ENCODE results near the gene JAK2.

The JAK2 gene

DNA sequence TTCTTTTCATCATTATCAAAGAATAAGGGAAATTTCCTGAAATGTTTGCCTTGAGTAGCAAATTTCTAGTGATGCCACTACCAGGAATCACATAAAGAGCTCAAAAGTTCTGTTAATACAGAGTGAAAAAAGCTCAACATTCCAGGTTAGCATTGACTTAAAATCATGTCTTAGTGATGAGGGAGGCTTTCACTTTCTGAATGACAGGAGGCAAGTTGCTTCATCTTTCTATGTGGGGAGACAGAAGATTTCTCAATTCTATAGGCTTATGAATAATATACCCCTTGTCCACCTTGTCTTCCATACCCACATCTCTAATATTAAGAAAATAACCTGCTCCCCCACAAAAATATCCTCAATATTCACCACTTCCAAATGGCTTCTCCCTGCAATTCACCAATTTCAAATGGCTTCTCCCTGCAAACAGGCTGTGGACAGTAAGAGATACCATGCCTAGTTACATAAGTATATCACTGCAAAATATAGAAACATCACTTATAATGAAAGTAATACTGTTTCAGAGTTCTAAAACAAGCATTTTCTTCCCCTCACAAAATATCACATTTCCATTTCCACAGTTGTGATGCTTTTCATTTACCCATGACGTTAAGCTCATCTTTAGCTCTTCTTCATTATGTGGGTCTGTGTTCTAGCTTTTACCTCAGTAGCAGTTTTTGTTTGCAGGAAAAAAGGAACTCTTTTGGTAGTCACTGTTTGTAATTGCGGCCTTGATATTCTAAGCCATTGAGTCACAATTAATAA is 2.2 kb upstream of the JAK2 start:
- Histone ChIP-seq H4K5ac (ENCODE audit: low read length) (no peak overlapping the region), H4K8ac (ENCODE audit: low read depth, low read length) (no peak overlapping the region), H3K4me3 (ENCODE audit: low read length) (no peak overlapping the region), H2BK120ac (ENCODE audit: low read depth, low read length) (no peak overlapping the region), H3K4me1 (ENCODE audit: control insufficient read depth, low read depth, low read length) (no peaks in the 10 kb centered on the region), H2BK15ac (replicated peaks; ENCODE audit: low read depth) (no peak overlapping the region), H3K36me3 (ENCODE audit: control insufficient read depth, insufficient read depth, low read length) (no peaks in the 10 kb centered on the region), H2BK5ac (ENCODE audit: low read length) (no peak overlapping the region), H2AK5ac (ENCODE audit: low read length) (no peak overlapping the region), H3K79me2 (ENCODE audit: control insufficient read depth, insufficient read depth, low read length) (no peaks in the 10 kb centered on the region), H3K4me2 (ENCODE audit: low read length) (no peak overlapping the region), H3K27me3 (ENCODE audit: insufficient read depth, low read length, poor library complexity) (no peaks in the 10 kb centered on the region), H3K27ac (ENCODE audit: low read depth, low read length) (no peak overlapping the region), H3K9ac (ENCODE audit: low read length) (no peak overlapping the region), H3K79me1 (ENCODE audit: low read length) (no peaks in the 10 kb centered on the region), H3K4ac (ENCODE audit: low read depth, low read length) (no peak overlapping the region), H3K56ac (ENCODE audit: low read length) (no peak overlapping the region), H3K18ac (ENCODE audit: low read length) (no peak overlapping the region), H3K23ac (ENCODE audit: low read length) (no peak overlapping the region)
- DNase-seq = no peak
- no CpG with 5 or more reads among the region's 2 CpGs for WGBS (ENCODE audit: extremely low coverage, insufficient coverage, low lambda C conversion rate)

- no peak overlapping the region for H3K4me3 ChIP-seq (ENCODE audit: low read length)
- DNase-seq = peak; percentile 56
- H2AK5ac ChIP-seq (ENCODE audit: low read length) = no peak overlapping the region
- H3K18ac ChIP-seq (ENCODE audit: low read length) = no peak overlapping the region
- H2BK120ac ChIP-seq (ENCODE audit: low read depth, low read length) = no peak overlapping the region
- H3K79me1 ChIP-seq (ENCODE audit: low read length) = no peaks in the 10 kb centered on the region
- H3K4me1 ChIP-seq (ENCODE audit: control insufficient read depth, low read depth, low read length) = no peaks in the 10 kb centered on the region
- no peaks in the 10 kb centered on the region for H3K79me2 ChIP-seq (ENCODE audit: control insufficient read depth, insufficient read depth, low read length)
- peak overlapping the region; percentile 85 for H3K9ac ChIP-seq (ENCODE audit: low read length)
- no peak overlapping the region for H2BK5ac ChIP-seq (ENCODE audit: low read length)
- no peak overlapping the region for H4K5ac ChIP-seq (ENCODE audit: low read length)
- H2BK15ac ChIP-seq (replicated peaks; ENCODE audit: low read depth) = no peak overlapping the region
- H3K23ac ChIP-seq (ENCODE audit: low read length) = no peak overlapping the region
- H3K4ac ChIP-seq (ENCODE audit: low read depth, low read length) = no peak overlapping the region
- no CpG with 5 or more reads among the region's 5 CpGs for WGBS (ENCODE audit: extremely low coverage, insufficient coverage, low lambda C conversion rate)
- peak overlapping the region; percentile 64 for H3K27ac ChIP-seq (ENCODE audit: low read depth, low read length)
- peak overlapping the region; percentile 73 for H3K4me2 ChIP-seq (ENCODE audit: low read length)
- no peaks in the 10 kb centered on the region for H3K36me3 ChIP-seq (ENCODE audit: control insufficient read depth, insufficient read depth, low read length)
- H3K27me3 ChIP-seq (ENCODE audit: insufficient read depth, low read length, poor library complexity) = no peaks in the 10 kb centered on the region
- H4K8ac ChIP-seq (ENCODE audit: low read depth, low read length) = no peak overlapping the region
- H3K56ac ChIP-seq (ENCODE audit: low read length) = peak overlapping the region; percentile 97
Observed at GRCh38 chr9:4983601-4984165, 1.4 kb upstream of the JAK2 start.

DNA sequence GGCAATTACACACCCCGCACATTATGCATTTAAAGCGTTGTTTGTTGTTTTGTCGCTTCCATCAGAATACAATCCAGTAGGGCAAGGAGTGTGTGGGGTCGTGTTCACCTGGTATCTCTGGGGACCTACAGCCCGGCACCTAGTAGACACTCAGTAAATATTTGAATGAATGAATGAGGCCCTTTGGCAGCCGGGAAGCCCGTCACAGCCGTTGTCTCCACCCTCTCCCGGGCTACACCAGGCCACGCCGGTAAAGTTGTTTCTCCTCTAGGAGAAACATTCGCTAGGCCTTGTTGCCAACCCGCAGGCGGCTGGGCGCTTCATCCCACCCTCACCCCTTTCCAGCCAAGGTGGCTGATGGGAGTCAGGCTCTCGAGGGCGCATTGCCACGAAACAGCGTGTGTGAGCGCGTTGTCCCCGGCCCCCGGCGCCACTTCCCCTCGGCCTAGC is 876 bp upstream of the JAK2 start:
- Histone ChIP-seq H3K4me2 (ENCODE audit: low read length) (peak overlapping the region; percentile 73), H3K4me1 (ENCODE audit: control insufficient read depth, low read depth, low read length) (no peaks in the 10 kb centered on the region), H2AK5ac (ENCODE audit: low read length) (no peak overlapping the region), H3K4ac (ENCODE audit: low read depth, low read length) (peak overlapping the region; percentile 9), H3K4me3 (ENCODE audit: low read length) (peak overlapping the region; percentile 53), H2BK5ac (ENCODE audit: low read length) (peak overlapping the region; percentile 47), H3K18ac (ENCODE audit: low read length) (peak overlapping the region; percentile 63), H3K23ac (ENCODE audit: low read length) (no peak overlapping the region), H3K36me3 (ENCODE audit: control insufficient read depth, insufficient read depth, low read length) (no peaks in the 10 kb centered on the region), H3K9ac (ENCODE audit: low read length) (peak overlapping the region; percentile 85), H3K79me2 (ENCODE audit: control insufficient read depth, insufficient read depth, low read length) (no peaks in the 10 kb centered on the region), H3K27ac (ENCODE audit: low read depth, low read length) (peak overlapping the region; percentile 64), H2BK15ac (replicated peaks; ENCODE audit: low read depth) (no peak overlapping the region), H3K27me3 (ENCODE audit: insufficient read depth, low read length, poor library complexity) (no peaks in the 10 kb centered on the region), H4K5ac (ENCODE audit: low read length) (no peak overlapping the region), H2BK120ac (ENCODE audit: low read depth, low read length) (no peak overlapping the region), H3K56ac (ENCODE audit: low read length) (peak overlapping the region; percentile 97), H3K79me1 (ENCODE audit: low read length) (no peaks in the 10 kb centered on the region), H4K8ac (ENCODE audit: low read depth, low read length) (no peak overlapping the region)
- no CpG with 5 or more reads among the region's 25 CpGs for WGBS (ENCODE audit: extremely low coverage, insufficient coverage, low lambda C conversion rate)
- no peak for DNase-seq

- DNase-seq = peak; percentile 72
- Histone ChIP-seq H4K5ac (ENCODE audit: low read length) (no peak overlapping the region), H3K79me2 (ENCODE audit: control insufficient read depth, insufficient read depth, low read length) (no peaks in the 10 kb centered on the region), H3K4ac (ENCODE audit: low read depth, low read length) (no peak overlapping the region), H2AK5ac (ENCODE audit: low read length) (no peak overlapping the region), H3K27me3 (ENCODE audit: insufficient read depth, low read length, poor library complexity) (no peaks in the 10 kb centered on the region), H3K36me3 (ENCODE audit: control insufficient read depth, insufficient read depth, low read length) (no peaks in the 10 kb centered on the region), H2BK15ac (replicated peaks; ENCODE audit: low read depth) (no peak overlapping the region), H2BK5ac (ENCODE audit: low read length) (peak overlapping the region; percentile 74), H3K56ac (ENCODE audit: low read length) (peak overlapping the region; percentile 97), H3K79me1 (ENCODE audit: low read length) (peaks cover 1% of the 10 kb centered on the region), H3K27ac (ENCODE audit: low read depth, low read length) (peak overlapping the region; percentile 64), H3K4me2 (ENCODE audit: low read length) (peak overlapping the region; percentile 58), H3K23ac (ENCODE audit: low read length) (no peak overlapping the region), H2BK120ac (ENCODE audit: low read depth, low read length) (no peak overlapping the region), H3K4me3 (ENCODE audit: low read length) (peak overlapping the region; percentile 53), H3K9ac (ENCODE audit: low read length) (peak overlapping the region; percentile 85), H4K8ac (ENCODE audit: low read depth, low read length) (peak overlapping the region; percentile 70), H3K18ac (ENCODE audit: low read length) (peak overlapping the region; percentile 47), H3K4me1 (ENCODE audit: control insufficient read depth, low read depth, low read length) (no peaks in the 10 kb centered on the region)
- WGBS (ENCODE audit: extremely low coverage, insufficient coverage, low lambda C conversion rate) = no CpG with 5 or more reads among the region's 42 CpGs
Observed at GRCh38 chr9:4985386-4986266, 554 bp downstream of the JAK2 start.

DNA sequence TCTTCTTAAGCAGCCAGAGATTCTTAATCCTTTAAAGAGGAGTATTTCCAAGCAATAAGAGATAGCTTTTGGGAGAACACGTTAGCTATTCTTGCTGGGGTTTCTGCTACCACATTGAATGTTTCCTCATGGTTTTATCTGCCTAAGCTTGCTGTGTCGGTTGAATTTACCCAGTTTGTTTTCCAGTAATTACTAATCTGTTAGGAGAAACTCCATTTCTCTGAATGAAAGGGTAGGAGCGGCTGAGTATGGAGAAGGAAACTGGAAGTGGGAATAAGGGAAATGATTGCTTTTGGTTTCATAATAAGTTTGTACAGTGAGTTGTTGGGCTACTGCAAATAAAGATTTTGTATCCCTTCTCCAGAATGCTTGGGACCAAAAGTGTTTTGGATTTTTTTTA is 1.2 kb downstream of the JAK2 start:
- Histone ChIP-seq H2AK5ac (ENCODE audit: low read length) (no peak overlapping the region), H2BK5ac (ENCODE audit: low read length) (no peak overlapping the region), H2BK120ac (ENCODE audit: low read depth, low read length) (no peak overlapping the region), H3K79me1 (ENCODE audit: low read length) (peaks cover 1% of the 10 kb centered on the region), H3K4me2 (ENCODE audit: low read length) (peak overlapping the region; percentile 58), H3K4me3 (ENCODE audit: low read length) (no peak overlapping the region), H4K5ac (ENCODE audit: low read length) (no peak overlapping the region), H4K8ac (ENCODE audit: low read depth, low read length) (no peak overlapping the region), H3K27ac (ENCODE audit: low read depth, low read length) (no peak overlapping the region), H2BK15ac (replicated peaks; ENCODE audit: low read depth) (no peak overlapping the region), H3K36me3 (ENCODE audit: control insufficient read depth, insufficient read depth, low read length) (no peaks in the 10 kb centered on the region), H3K27me3 (ENCODE audit: insufficient read depth, low read length, poor library complexity) (no peaks in the 10 kb centered on the region), H3K9ac (ENCODE audit: low read length) (peak overlapping the region; percentile 85), H3K18ac (ENCODE audit: low read length) (no peak overlapping the region), H3K56ac (ENCODE audit: low read length) (no peak overlapping the region), H3K4me1 (ENCODE audit: control insufficient read depth, low read depth, low read length) (no peaks in the 10 kb centered on the region), H3K23ac (ENCODE audit: low read length) (no peak overlapping the region), H3K4ac (ENCODE audit: low read depth, low read length) (no peak overlapping the region), H3K79me2 (ENCODE audit: control insufficient read depth, insufficient read depth, low read length) (no peaks in the 10 kb centered on the region)
- no CpG with 5 or more reads among the region's 3 CpGs for WGBS (ENCODE audit: extremely low coverage, insufficient coverage, low lambda C conversion rate)
- no peak for DNase-seq

All from mesendoderm (in vitro differentiated cells).